WTC11 (cell line): Measurements from ENCODE around the gene ETS1. TPM values are rescaled to one million over a fixed set of nuclear protein-coding genes. Genes with fewer than 3 reads are reported as not detected.

Experiments
- ATAC-seq: fragments of 200-7000 bp; cut with Tn5 transposase; 2 replicates; pipeline ENCODE4 v1.10.0; 2021; ENCODE audit warnings: mild to moderate bottlenecking, moderate library complexity
- CTCF ChIA-PET: fragments of 300-600 bp; sonication (Branson Sonifier 250); formaldehyde crosslinking; loops from one replicate; lab custom pipeline; 2021; ENCODE audit warnings: antibody characterized with exemption; lab: Charles Lee
- POLR2A ChIA-PET: fragments of 350-600 bp; sonication (Branson Sonifier 250); formaldehyde crosslinking; loops from one replicate; lab custom pipeline; 2021; ENCODE audit warnings: antibody characterized with exemption; lab: Charles Lee
- DNase-seq: peaks from one replicate; pipeline ENCODE4 v3.0.0; 2021; ENCODE audit warnings: low spot score
- H3K27ac Mint-ChIP-seq: 2 replicates; pipeline ENCODE4 v1.8.0; 2021; ENCODE audit warnings: mixed read lengths
- H3K27me3 Mint-ChIP-seq: 2 replicates; pipeline ENCODE4 v1.8.0; 2021; ENCODE audit warnings: low read depth, mild to moderate bottlenecking, moderate library complexity, mixed read lengths
- H3K36me3 Mint-ChIP-seq: 2 replicates; pipeline ENCODE4 v1.8.0; 2021; ENCODE audit warnings: mixed read lengths
- H3K4me1 Mint-ChIP-seq: 2 replicates; pipeline ENCODE4 v1.8.0; 2022; ENCODE audit warnings: mixed read lengths
- H3K4me3 Mint-ChIP-seq: 2 replicates; pipeline ENCODE4 v1.8.0; 2021; ENCODE audit warnings: mild to moderate bottlenecking, moderate library complexity, mixed read lengths
- H3K9me3 Mint-ChIP-seq: 2 replicates; pipeline ENCODE4 v1.8.0; 2021; ENCODE audit warnings: mixed read lengths
- CBFB ChIP-seq: sonication (generic); formaldehyde crosslinking; IDR thresholded peaks from 2 replicates; pipeline ENCODE4 v1.8.1; 2022; ENCODE audit warnings: mild to moderate bottlenecking, low read depth, missing genetic modification reagents
- MXD4 ChIP-seq: fragments of 250-450 bp; sonication (Bioruptor Pico); IDR thresholded peaks from 2 replicates; pipeline ENCODE4 v1.8.0; 2021; ENCODE audit warnings: mild to moderate bottlenecking, moderate library complexity, borderline replicate concordance
- NFYB ChIP-seq: sonication (generic); formaldehyde crosslinking; conservative IDR thresholded peaks from 2 replicates; pipeline ENCODE4 v1.8.0; 2022; ENCODE audit warnings: low read depth, missing genetic modification reagents
- NR1H2 ChIP-seq: sonication (generic); formaldehyde crosslinking; IDR thresholded peaks from 2 replicates; pipeline ENCODE4 v1.9.0; 2021; ENCODE audit warnings: mild to moderate bottlenecking, moderate library complexity, missing genetic modification reagents
- NR3C1 ChIP-seq: sonication (generic); formaldehyde crosslinking; conservative IDR thresholded peaks from 2 replicates; pipeline ENCODE4 v1.8.1; 2023; ENCODE audit warnings: low read depth, mild to moderate bottlenecking, missing genetic modification reagents
- OVOL2 ChIP-seq: fragments of 250-450 bp; sonication (Bioruptor Pico); IDR thresholded peaks from 2 replicates; pipeline ENCODE4 v1.9.0; 2021; ENCODE audit warnings: mild to moderate bottlenecking, borderline replicate concordance
- RORB ChIP-seq: fragments of 250-450 bp; sonication (Bioruptor Pico); IDR thresholded peaks from 2 replicates; pipeline ENCODE4 v1.9.0; 2021; ENCODE audit warnings: mild to moderate bottlenecking
- ZBTB21 ChIP-seq: sonication (generic); formaldehyde crosslinking; IDR thresholded peaks from 2 replicates; pipeline ENCODE4 v1.8.1; 2023; ENCODE audit warnings: mild to moderate bottlenecking, missing genetic modification reagents, borderline replicate concordance
- ZNF121 ChIP-seq: sonication (generic); formaldehyde crosslinking; IDR thresholded peaks from 2 replicates; pipeline ENCODE4 v1.8.0; 2023; ENCODE audit warnings: missing genetic modification reagents
- ZNF138 ChIP-seq: sonication (generic); formaldehyde crosslinking; conservative IDR thresholded peaks from 2 replicates; pipeline ENCODE4 v1.8.1; 2022; ENCODE audit warnings: mild to moderate bottlenecking, moderate library complexity, missing genetic modification reagents
- ZNF263 ChIP-seq: sonication (generic); formaldehyde crosslinking; IDR thresholded peaks from 2 replicates; pipeline ENCODE4 v1.8.1; 2022; ENCODE audit warnings: low read depth, mild to moderate bottlenecking, moderate library complexity, missing genetic modification reagents
- ZNF396 ChIP-seq: fragments of 250-450 bp; sonication (Bioruptor Pico); IDR thresholded peaks from 2 replicates; pipeline ENCODE4 v1.8.0; 2021; ENCODE audit warnings: mild to moderate bottlenecking, moderate library complexity, borderline replicate concordance
- ZNF416 ChIP-seq: fragments of 250-450 bp; sonication (Bioruptor Pico); IDR thresholded peaks from 2 replicates; pipeline ENCODE4 v1.9.0; 2021; ENCODE audit warnings: mild to moderate bottlenecking, inconsistent platforms
- ZNF671 ChIP-seq: fragments of 250-450 bp; sonication (Bioruptor Pico); IDR thresholded peaks from 2 replicates; pipeline ENCODE4 v1.8.0; 2021; ENCODE audit warnings: mild to moderate bottlenecking
- total RNA-seq: library from RNA; stranded (reverse); gene quantifications from 3 replicates; pipeline ENCODE4 v1.2.3, GENCODE V29; 2021
- TF ChIP-seq, protein P1 (sequence below): sonication (generic); formaldehyde crosslinking; IDR thresholded peaks from 2 replicates; pipeline ENCODE4 v1.8.1; 2023; ENCODE audit warnings: mild to moderate bottlenecking, missing genetic modification reagents, borderline replicate concordance
- TF ChIP-seq, protein P2 (sequence below): sonication (generic); formaldehyde crosslinking; IDR thresholded peaks from 2 replicates; pipeline ENCODE4 v1.8.0; 2022; ENCODE audit warnings: mild to moderate bottlenecking, missing genetic modification reagents
- TF ChIP-seq, protein P3 (sequence below): sonication (generic); formaldehyde crosslinking; IDR thresholded peaks from 2 replicates; pipeline ENCODE4 v1.8.0; 2022; ENCODE audit warnings: mild to moderate bottlenecking, missing genetic modification reagents
- TF ChIP-seq, protein P4 (sequence below): sonication (generic); formaldehyde crosslinking; IDR thresholded peaks from 2 replicates; pipeline ENCODE4 v1.8.1; 2022; ENCODE audit warnings: mild to moderate bottlenecking, missing genetic modification reagents, moderate library complexity, borderline replicate concordance
- TF ChIP-seq, protein P5 (sequence below): sonication (generic); formaldehyde crosslinking; IDR thresholded peaks from 2 replicates; pipeline ENCODE4 v1.8.0; 2023; ENCODE audit warnings: missing genetic modification reagents, mild to moderate bottlenecking, borderline replicate concordance
- TF ChIP-seq, protein P6 (sequence below): fragments of 250-450 bp; sonication (Bioruptor Pico); IDR thresholded peaks from 2 replicates; pipeline ENCODE4 v1.9.0; 2021; ENCODE audit warnings: mild to moderate bottlenecking
- TF ChIP-seq, protein P7 (sequence below): fragments of 250-450 bp; sonication (Bioruptor Pico); conservative IDR thresholded peaks from 2 replicates; pipeline ENCODE4 v1.9.0; 2021; ENCODE audit warnings: mild to moderate bottlenecking

Gene ETS1
- total RNA-seq, 1 experiment from 2014 or later: 33.1 TPM

DNA sequence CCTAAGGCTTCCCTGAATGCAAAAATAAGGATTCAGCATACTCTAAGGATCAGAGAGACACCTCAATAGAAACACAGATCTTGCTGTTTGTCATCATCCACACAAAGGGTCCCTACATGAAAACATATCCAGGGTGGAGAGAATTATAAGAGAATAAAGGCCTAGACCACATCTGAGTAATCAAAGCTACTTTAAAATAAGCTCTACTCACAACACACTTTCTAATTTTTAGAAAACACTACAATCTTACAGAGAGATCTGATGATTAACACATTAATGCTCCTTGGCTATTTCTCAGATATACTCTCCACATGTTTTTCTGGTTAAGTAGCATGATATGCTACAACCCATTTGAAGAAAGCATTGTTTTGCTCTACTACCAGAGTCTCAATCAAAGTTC lies 108.2 kb downstream of the ETS1 start:
- no peak for DNase-seq
- peaks cover 6% of the 10 kb centered on the region for H3K4me1 Mint-ChIP-seq
- no peak overlapping the region for H3K4me3 Mint-ChIP-seq
- no peak for ATAC-seq
- H3K36me3 Mint-ChIP-seq: peaks cover 23% of the 10 kb centered on the region
- H3K27me3 Mint-ChIP-seq: no peaks in the 10 kb centered on the region
- POLR2A ChIA-PET: no interaction called here
- CTCF ChIA-PET: no interaction called here
- no peaks in the 10 kb centered on the region for H3K9me3 Mint-ChIP-seq
- H3K27ac Mint-ChIP-seq: no peak overlapping the region
- TF ChIP-seq, protein P1, sequence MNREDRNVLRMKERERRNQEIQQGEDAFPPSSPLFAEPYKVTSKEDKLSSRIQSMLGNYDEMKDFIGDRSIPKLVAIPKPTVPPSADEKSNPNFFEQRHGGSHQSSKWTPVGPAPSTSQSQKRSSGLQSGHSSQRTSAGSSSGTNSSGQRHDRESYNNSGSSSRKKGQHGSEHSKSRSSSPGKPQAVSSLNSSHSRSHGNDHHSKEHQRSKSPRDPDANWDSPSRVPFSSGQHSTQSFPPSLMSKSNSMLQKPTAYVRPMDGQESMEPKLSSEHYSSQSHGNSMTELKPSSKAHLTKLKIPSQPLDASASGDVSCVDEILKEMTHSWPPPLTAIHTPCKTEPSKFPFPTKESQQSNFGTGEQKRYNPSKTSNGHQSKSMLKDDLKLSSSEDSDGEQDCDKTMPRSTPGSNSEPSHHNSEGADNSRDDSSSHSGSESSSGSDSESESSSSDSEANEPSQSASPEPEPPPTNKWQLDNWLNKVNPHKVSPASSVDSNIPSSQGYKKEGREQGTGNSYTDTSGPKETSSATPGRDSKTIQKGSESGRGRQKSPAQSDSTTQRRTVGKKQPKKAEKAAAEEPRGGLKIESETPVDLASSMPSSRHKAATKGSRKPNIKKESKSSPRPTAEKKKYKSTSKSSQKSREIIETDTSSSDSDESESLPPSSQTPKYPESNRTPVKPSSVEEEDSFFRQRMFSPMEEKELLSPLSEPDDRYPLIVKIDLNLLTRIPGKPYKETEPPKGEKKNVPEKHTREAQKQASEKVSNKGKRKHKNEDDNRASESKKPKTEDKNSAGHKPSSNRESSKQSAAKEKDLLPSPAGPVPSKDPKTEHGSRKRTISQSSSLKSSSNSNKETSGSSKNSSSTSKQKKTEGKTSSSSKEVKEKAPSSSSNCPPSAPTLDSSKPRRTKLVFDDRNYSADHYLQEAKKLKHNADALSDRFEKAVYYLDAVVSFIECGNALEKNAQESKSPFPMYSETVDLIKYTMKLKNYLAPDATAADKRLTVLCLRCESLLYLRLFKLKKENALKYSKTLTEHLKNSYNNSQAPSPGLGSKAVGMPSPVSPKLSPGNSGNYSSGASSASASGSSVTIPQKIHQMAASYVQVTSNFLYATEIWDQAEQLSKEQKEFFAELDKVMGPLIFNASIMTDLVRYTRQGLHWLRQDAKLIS (CRISPR knock-in tag): no peak
- no peak for TF ChIP-seq NR1H2
- TF ChIP-seq OVOL2 (CRISPR knock-in tag): no peak
- TF ChIP-seq, protein P2, sequence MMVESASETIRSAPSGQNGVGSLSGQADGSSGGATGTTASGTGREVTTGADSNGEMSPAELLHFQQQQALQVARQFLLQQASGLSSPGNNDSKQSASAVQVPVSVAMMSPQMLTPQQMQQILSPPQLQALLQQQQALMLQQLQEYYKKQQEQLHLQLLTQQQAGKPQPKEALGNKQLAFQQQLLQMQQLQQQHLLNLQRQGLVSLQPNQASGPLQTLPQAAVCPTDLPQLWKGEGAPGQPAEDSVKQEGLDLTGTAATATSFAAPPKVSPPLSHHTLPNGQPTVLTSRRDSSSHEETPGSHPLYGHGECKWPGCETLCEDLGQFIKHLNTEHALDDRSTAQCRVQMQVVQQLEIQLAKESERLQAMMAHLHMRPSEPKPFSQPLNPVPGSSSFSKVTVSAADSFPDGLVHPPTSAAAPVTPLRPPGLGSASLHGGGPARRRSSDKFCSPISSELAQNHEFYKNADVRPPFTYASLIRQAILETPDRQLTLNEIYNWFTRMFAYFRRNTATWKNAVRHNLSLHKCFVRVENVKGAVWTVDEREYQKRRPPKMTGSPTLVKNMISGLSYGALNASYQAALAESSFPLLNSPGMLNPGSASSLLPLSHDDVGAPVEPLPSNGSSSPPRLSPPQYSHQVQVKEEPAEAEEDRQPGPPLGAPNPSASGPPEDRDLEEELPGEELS (CRISPR knock-in tag): no peak
- TF ChIP-seq ZNF263 (CRISPR knock-in tag): no peak
- no peak for TF ChIP-seq RORB (CRISPR knock-in tag)
- no peak for TF ChIP-seq ZNF121 (CRISPR knock-in tag)
- TF ChIP-seq CBFB (CRISPR knock-in tag): no peak
- TF ChIP-seq ZNF416: no peak
- no peak for TF ChIP-seq ZNF671
- TF ChIP-seq, protein P3, sequence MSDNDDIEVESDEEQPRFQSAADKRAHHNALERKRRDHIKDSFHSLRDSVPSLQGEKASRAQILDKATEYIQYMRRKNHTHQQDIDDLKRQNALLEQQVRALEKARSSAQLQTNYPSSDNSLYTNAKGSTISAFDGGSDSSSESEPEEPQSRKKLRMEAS (CRISPR knock-in tag): no peak

DNA sequence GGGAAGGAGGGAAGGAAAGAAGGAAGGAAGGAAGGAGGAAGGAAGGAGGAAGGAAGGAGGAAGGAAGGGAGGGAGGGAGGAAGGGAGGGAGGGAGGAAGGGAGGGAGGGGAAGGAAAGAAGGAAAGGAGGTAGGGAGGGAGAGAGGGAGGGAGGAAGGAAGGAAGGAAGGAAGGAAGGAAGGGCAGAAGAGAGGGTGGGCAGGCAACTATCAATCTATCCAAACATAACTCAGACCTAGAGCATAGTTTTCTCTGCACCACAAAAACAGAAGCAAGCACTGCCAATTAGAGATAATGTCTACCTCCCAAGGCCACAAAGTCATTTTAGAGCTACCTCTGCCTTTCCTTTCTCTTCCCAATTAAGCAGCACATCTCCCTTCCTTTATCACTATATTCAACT lies 109.1 kb downstream of the ETS1 start:
- H3K36me3 Mint-ChIP-seq: peaks cover 19% of the 10 kb centered on the region
- ChIA-PET POLR2A (no interaction called here), CTCF (no interaction called here)
- no peak overlapping the region for H3K4me3 Mint-ChIP-seq
- H3K4me1 Mint-ChIP-seq: peaks cover 6% of the 10 kb centered on the region
- no peaks in the 10 kb centered on the region for H3K27me3 Mint-ChIP-seq
- no peaks in the 10 kb centered on the region for H3K9me3 Mint-ChIP-seq
- DNase-seq (no peak), ATAC-seq (no peak)
- H3K27ac Mint-ChIP-seq: no peak overlapping the region
- TF ChIP-seq MXD4 (CRISPR knock-in tag): no peak
- no peak for TF ChIP-seq RORB (CRISPR knock-in tag)
- TF ChIP-seq, protein P4, sequence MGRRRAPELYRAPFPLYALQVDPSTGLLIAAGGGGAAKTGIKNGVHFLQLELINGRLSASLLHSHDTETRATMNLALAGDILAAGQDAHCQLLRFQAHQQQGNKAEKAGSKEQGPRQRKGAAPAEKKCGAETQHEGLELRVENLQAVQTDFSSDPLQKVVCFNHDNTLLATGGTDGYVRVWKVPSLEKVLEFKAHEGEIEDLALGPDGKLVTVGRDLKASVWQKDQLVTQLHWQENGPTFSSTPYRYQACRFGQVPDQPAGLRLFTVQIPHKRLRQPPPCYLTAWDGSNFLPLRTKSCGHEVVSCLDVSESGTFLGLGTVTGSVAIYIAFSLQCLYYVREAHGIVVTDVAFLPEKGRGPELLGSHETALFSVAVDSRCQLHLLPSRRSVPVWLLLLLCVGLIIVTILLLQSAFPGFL (CRISPR knock-in tag): no peak
- TF ChIP-seq, protein P5, sequence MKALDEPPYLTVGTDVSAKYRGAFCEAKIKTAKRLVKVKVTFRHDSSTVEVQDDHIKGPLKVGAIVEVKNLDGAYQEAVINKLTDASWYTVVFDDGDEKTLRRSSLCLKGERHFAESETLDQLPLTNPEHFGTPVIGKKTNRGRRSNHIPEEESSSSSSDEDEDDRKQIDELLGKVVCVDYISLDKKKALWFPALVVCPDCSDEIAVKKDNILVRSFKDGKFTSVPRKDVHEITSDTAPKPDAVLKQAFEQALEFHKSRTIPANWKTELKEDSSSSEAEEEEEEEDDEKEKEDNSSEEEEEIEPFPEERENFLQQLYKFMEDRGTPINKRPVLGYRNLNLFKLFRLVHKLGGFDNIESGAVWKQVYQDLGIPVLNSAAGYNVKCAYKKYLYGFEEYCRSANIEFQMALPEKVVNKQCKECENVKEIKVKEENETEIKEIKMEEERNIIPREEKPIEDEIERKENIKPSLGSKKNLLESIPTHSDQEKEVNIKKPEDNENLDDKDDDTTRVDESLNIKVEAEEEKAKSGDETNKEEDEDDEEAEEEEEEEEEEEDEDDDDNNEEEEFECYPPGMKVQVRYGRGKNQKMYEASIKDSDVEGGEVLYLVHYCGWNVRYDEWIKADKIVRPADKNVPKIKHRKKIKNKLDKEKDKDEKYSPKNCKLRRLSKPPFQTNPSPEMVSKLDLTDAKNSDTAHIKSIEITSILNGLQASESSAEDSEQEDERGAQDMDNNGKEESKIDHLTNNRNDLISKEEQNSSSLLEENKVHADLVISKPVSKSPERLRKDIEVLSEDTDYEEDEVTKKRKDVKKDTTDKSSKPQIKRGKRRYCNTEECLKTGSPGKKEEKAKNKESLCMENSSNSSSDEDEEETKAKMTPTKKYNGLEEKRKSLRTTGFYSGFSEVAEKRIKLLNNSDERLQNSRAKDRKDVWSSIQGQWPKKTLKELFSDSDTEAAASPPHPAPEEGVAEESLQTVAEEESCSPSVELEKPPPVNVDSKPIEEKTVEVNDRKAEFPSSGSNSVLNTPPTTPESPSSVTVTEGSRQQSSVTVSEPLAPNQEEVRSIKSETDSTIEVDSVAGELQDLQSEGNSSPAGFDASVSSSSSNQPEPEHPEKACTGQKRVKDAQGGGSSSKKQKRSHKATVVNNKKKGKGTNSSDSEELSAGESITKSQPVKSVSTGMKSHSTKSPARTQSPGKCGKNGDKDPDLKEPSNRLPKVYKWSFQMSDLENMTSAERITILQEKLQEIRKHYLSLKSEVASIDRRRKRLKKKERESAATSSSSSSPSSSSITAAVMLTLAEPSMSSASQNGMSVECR (CRISPR knock-in tag): no peak
- no peak for TF ChIP-seq ZNF396 (CRISPR knock-in tag)
- TF ChIP-seq ZNF138 (CRISPR knock-in tag): no peak
- no peak for TF ChIP-seq NR3C1 (CRISPR knock-in tag)
- TF ChIP-seq NFYB (CRISPR knock-in tag): no peak
- TF ChIP-seq, protein P6, sequence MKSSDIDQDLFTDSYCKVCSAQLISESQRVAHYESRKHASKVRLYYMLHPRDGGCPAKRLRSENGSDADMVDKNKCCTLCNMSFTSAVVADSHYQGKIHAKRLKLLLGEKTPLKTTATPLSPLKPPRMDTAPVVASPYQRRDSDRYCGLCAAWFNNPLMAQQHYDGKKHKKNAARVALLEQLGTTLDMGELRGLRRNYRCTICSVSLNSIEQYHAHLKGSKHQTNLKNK (CRISPR knock-in tag): no peak
- TF ChIP-seq ZBTB21 (CRISPR knock-in tag): no peak
- TF ChIP-seq, protein P7, sequence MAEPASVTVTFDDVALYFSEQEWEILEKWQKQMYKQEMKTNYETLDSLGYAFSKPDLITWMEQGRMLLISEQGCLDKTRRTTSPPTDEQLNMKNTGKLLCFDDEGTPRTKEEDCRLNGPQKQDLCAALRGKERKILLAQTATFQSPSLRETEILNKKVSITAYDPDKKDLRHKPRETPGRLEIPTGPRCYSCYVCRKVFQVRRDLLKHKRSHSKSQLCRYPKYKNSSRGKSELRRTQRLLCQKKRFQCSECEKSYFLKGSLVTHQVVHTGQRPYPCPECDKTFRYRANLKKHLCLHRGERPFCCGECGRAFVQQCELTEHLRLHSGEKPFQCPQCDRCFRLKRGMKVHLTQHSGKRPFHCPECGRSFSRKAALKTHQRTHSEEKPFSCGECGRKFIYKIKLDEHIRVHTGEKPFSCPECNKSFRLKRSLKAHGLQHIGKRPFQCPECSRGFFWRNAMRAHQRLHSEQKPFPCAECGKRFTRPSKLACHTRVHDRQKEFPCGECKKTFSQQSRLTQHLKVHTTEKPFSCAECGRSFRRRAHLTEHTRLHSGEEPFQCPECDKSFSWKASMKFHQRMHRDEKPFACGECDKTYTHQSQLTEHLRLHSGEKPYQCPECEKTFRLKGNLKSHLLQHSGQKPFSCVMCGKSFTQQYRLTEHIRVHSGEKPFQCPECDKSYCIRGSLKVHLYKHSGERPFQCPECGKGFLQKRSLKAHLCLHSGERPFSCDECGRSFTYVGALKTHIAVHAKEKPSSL: no peak
